NT2/D1 (cell line): Measurements from ENCODE around the gene GIT1.

Experiments
- SUZ12 ChIP-seq: IDR thresholded peaks from 2 replicates; pipeline ENCODE4 v1.6.1; 2011; ENCODE audit not compliant: insufficient read length, insufficient read depth; ENCODE audit errors: extremely low read depth
- YY1 ChIP-seq: IDR thresholded peaks from 2 replicates; pipeline ENCODE4 v1.6.1; 2011; ENCODE audit not compliant: insufficient read length, insufficient read depth
- ZNF274 ChIP-seq: IDR thresholded peaks from 2 replicates; pipeline ENCODE4 v1.6.1; 2011; ENCODE audit warnings: mild to moderate bottlenecking, low read depth, low read length

GRCh38 chr17:29583324-29584248 lies 5.9 kb downstream of the GIT1 start:
- TF ChIP-seq ZNF274, result no peak
- no peak for TF ChIP-seq SUZ12
- TF ChIP-seq YY1, result no peak
